Islet precursor cell (in vitro differentiated cells): Measurements from ENCODE around the gene NHSL2.

Source experiments
- DNase-seq: peaks from one replicate; pipeline ENCODE4 v3.0.0-alpha.2; 2018

NHSL2 gene

DNA sequence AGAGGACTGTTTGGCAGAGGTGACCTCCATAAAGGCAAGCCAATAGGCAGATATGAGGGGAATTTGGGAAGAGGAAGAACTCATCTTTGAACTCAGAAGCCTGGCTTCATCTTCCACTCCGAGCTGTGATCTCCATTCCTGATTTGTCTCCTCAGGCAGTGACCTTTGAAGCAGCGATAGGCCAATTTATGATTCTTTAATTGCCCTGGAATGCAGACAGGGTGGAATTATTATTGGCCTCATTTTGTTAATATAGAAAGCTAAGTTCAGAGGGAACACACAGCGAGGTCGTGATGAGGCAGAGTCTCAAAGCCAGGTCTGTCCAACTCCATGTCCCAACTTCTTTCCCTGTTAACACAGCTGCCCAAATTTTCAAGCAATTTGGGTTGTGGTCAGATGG lies 204.2 kb downstream of the NHSL2 start:
- no peak for DNase-seq

DNA sequence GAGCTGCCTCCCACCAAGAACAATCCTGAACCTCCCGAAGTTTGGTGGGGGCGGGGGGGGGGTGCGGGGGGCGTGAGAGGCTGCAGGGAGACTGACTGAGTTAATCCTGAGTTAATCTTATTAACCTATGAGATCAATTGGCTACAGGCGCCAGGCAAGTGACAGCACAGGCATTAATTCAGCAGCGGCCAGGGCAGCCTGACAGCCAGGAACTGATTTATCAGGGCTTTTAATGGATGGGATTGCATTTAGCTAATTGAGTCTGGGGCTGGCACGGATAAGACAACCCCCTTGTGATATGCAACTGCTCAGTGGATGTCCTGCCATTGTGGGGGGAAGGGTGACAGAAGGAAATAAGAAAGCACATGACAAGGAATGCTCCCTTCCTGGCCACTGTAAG lies 204.7 kb downstream of the NHSL2 start:
- no peak for DNase-seq

DNA sequence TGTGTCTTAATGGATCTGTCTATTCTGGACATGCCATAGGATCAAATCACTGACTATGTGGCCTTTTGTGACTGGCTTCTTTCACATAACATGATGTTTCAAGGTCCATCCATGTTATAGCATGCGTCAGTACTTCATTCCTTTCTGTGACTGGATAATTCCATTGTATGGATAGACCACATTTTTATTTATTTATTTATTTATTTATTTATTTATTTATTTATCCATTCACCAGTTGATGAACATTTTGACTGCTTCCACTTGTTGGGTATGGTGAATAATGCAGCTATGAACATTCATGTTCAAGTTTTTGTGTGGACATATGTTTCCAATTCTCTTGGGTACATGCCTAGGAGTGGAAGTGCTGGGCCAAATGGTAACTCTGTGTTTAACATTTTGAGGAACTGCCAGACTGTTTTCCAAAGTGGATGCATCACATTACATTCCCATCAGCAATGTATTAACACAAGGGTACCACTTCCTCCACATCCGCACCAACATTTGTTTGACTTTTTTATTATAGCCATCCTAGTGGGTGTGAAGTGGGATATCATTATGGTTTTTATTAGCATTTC lies 207.1 kb downstream of the NHSL2 start:
- DNase-seq, result no peak

DNA sequence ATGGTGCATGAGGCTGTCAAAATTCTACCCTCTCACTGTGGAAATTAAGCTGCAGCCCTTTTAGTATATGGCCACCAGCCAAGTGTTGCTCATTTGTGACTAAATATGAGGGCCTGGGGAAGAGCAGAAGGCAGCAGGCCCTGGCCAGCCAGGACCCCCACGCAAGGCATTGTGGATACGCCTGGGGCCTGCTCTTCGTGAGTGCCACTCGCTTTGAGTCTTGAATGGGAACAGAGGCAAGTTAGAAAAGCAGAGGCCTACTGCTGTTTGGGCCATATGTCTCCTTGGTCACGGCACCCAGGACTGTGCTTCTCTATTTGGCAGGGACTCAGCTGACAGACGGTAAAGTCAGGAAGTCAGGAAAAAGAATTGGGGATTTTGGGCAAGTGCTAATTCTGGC lies 210.2 kb downstream of the NHSL2 start:
- DNase-seq, result no peak

DNA sequence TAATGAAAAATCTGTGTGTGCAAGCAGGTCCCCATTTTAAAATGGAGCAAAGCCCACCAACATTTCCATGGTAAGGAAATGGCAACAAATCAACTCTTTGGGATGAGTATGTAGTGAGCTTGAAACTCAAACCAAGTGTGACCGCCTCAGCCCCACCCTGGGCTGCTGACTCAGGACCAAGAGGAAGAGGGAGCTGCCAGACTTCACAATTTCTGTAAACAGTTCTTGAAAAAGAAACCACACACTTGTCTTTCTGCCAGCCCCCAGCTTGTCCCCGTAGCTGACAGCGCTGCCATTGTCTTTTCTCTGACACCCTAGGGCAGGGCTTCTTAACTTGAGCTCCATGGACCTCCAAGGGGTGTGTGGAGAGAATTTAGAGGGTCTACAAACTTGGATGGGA lies 210.7 kb downstream of the NHSL2 start:
- no peak for DNase-seq

DNA sequence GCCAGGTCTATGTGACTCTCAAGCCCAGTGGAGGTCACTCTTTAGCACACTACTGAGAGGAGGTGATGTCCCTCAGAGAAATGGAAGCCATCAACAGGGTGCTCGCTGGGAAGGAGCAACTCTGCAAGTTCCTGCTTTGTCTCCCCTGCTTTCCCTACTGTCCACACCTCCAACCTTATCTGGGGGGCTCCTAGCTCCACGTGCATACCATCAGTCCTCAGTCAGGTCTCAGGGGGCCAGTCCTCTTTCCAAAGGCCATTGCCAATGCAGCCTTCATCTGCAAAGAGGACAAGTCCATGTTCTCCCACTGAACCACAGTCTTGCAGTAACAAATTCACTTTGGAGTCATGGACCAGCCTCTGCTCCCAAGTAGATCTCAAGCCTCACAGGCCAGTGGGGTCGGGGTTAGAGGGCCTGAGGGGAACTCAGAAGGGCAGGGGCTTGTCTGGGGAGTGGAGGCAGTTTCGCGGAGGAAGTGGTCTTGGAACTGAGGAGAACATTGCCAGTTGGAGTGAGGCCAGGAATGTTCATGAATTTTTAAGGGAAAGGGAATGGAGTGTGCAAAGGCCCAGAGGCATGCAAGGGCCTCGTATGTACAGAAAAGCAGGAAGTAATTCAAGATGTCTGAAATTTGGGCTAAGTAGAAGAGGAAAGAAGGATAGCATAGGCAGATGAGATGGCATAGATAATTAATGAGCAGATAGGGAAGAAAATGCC lies 212.1 kb downstream of the NHSL2 start:
- DNase-seq, result no peak

DNA sequence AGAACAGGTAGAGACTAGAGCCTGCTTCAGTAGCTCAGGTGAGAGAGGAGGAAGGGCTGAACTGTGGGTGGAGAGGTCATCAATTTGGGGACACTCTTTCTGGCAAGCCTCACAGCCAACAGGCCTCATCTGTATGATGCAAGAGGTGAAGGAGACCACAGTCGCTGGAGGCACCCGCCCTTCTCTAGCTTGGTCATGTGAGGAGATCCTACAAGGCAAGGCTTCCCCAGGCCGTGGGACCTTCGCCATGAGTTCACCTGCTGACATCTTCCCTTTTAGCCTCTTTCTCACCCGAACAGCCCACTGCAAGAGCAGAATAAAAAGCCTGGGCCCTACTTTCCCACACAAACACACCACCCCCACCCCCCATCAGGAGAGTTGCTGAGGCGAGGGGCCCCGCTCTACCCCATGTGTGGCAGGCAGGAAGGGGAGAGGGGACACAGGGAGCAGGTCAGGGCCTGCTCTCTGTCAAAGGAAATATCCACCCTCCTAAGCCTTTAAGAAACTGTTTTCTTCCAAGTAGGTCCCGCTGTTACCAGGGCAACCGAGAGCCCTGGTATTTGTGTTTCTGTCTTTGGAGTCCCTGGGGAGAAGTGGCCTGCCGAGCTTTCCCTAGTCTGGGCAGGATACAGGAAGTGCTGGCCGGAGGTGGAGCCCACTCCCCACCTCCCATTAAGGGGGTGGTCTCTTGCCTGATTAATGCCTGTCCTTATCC lies 213.0 kb downstream of the NHSL2 start:
- peak; percentile 88 for DNase-seq

DNA sequence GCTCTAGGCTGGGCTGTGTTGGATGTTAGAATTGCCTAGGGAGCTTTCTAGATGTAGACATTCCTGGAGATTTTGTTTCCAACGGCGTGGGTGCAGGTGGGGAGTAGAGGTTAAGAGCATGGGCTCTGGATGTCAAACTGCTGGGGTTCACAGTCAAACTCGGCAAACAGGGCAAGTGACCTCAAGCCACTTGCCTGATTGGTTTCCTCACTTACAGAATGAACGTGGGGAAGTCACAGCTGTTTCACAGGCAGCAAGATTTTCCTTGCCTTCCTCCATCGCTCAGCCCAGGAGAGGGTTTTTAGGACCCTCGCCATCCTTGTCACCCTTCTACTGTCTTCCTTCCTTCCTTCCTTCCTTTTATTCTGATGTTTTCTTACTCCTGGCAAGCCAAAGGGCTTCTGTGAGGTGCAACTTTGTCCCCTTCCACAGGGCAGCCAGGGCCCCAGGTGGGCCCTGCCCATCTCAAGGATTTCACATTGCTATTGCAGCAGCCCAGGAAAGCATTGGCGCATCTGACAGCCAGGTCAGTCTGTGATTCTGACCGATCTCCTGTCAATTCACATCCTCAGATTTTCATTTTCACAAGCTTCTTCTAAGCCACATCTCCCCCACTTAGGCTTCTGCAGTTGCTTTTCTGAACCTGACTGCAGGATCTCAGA lies 214.0 kb downstream of the NHSL2 start:
- no peak for DNase-seq

DNA sequence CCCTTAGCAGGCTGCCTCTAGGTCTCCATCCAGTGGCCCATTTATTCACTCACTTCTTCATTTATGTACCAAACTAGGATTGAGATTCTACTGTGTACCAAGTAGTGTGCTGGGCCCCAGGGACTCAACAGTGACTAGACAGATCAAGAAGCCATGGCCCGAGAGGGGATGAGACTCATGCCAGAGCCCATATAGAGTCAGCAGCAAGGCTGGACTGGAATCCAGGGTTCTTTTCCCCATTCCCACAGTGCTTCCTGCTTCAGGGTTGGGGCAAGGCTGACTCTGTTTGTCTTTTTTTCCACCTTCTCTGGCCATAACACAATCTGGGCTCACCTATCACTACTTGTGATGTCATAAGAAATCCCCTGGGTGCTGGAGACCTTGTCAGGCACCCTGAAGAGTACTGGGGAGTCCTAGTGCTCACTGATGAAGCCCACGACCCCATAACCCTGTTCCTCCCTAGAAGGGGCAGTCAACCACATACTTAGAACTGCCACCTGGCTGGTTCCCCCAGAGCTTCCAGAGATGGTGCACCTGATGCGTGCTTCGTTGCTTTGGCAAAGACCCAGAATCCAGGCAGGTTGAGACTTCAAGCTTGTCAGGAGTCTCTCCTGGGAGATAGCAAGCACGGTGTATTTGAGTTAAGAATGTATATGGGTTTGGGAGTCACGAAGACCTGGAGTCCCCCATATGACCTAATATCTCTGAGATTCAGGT lies 214.8 kb downstream of the NHSL2 start:
- DNase-seq, result peak; percentile 37

DNA sequence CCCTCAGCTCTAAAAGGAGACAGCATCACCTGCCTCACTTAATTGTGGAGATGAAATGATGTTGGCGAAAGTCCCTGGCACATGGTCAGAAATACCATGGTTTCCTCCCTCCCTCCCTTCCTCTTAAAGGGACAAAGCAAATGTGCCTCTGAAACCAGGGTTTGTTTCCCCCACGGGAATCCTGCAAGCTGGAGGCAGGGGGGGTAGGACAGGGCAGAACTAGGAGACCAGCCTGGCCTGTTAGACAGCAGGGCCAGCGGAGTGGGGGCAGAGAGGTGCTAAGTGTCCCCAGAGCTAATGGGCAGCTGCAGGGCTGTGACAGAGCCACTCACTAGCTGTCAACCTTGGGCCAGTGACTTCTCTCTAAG lies 215.4 kb downstream of the NHSL2 start:
- DNase-seq, result no peak

DNA sequence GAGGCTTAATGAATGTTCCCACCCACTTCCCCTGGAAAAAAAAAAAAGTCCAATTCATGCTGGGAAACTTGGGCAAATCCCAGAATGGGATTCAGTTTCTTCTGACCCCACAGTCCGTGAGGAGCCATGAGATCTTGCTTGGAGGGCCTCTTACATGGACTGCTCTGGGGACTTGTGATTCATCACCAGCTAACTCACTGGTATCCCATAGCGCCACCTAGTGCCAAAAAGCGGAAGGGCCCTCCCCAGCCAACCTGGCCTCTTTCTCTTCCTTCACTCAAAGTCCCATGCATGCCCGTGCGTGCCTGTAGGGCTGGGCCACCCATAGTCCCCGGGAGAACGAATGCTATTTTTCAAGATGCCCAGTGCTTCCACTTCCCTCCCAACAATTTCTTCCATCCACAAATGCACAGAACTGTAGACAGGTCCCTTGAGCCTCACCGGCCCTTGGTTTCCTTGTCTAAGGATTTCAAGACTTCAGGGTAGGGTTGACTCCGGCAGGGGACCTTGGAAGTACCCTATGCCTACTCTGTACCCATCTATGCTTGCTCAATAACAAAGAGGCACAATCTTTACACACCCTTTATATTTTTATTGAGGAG lies 216.0 kb downstream of the NHSL2 start:
- DNase-seq, result peak; percentile 90

DNA sequence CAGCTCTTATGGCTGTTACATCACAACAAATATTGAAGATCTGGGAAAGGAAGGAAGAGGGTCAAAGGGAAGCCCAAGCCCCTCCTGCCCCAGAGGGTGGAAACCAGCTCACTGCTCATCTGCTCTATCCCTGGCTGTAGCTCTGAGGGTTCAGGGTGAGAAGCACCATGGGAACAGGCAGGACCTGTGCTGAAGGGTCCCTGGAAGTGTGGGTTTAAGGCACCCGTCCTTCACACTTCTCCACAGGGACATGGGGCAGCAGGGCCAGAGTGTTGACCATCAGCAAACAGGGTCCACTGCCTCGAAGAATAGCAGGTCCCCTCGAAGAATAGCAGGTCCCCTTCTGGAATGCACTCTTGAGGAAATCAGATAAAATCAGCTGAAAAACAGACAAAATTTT lies 216.7 kb downstream of the NHSL2 start:
- DNase-seq, result no peak

DNA sequence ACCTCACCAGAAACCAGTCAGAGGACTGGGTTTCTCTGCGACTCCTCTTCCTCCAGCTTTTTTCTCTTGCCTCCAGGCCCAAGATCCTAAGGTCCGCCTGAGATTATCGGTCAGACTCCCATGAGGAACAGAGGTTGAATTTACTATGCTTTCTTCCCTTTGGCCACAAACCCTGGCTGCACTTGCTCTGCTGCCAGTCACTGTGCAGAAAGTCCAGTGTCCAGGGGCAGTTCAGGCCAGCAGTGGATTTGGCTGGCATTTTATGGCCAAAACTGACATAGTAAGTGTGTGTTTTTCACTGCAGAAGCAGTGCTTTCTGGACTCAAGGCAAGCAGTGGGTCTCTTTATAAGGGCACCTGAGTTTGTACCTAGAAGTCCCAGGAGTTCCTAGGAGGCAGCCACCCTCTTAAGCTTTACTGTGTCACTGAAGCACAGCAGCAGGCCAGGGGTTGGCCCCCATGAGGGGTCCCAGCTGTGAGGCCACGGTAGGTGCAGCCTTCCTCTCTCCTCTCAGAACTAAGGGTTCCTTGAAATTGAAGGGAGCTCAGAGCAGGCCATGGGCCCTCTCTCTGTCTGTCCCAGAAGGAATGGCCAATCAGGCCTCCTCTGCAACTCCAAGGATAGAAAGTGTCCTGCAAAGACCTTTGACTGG lies 217.7 kb downstream of the NHSL2 start:
- DNase-seq, result no peak

DNA sequence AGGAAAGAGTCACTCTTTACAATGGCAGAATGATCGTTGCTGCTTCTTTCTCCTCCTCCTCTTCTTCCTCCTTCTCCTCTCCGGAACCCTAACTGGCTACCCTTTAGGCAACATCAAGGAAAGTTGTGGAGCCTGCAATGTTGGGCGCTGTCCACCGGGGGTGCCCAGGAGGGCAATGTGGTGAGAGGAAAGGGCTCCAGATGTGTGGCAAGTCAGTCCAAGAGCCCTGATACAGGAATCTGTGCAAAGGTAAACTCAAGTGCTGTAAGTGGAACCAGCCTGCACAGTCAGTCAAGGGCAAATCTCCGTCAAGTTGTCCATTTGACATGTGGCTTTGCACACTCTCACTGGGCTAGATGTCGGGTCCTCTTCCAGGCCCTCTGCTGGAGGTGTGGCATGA lies 218.2 kb downstream of the NHSL2 start:
- DNase-seq, result peak; percentile 70

DNA sequence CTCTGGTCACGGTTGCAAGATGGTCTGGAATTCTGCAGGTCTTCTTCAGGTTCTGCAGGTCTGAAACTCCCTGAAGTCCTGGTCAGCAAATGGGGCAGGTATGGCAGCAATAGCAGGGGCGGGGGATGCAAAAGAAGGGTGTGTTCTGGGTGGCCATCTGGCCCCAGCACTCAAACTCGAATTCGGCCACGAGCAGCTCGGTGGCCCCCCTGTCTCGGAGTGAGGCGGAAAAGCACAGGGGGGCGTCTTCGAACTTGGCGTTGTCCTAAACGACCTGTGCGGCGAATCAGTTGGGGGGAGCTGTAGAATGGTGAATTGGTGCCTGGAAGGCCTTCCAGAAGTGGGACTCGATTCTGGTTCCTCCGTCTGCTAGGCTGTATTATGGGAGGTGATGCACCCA lies 219.0 kb downstream of the NHSL2 start:
- DNase-seq, result no peak

DNA sequence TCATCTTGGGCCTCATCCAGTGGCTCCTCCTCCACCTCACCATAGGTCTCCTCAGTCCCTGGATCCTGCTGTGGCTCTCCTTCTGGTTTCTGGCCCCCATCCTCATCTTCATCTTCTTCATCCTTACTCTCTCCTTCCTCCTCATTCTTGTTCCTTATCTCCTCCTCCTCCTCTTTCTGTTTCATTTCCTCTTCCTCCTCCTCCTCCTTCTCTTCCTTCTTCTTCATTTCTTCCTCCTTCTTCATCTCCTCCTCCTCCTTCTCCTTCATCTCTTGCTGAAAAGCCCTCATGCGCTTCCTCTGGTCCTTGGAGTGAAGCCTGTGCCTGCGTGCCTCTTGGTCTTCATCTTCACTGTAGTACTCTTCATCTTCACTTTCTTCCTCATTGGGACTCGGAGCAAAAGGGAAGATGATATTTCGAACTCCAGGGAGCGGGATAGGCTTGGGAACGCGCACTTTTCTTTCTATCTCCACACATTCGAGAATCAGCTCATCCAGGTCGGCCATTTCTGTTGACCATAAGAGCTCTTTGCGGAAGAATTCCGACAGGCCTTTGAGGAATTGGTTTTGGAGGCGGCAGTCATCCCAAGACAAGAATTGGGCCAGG lies 219.6 kb downstream of the NHSL2 start:
- no peak for DNase-seq

DNA sequence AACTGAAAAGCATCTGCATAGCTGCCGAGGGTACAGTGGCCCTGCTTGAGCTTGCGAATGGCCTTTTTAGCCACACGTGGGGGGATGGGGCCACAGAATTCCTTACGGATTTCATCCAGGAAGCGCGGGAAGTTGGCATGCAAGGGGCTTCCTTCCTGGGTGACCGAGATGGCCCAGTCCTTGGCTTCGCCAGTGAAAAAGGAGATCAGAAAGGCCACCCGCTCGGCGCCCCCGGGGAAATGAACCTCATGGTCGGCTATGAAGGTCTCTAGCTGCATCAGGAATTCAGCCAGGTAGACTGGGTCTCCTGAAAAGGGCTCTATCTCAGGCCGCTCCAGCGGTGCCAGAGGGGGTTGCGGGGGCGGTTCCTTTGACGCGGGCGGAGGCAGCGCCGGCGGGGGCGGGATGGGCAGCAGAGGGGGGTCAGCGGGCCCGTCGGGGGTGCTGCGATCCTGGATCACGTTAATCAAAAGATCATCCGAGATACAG lies 220.2 kb downstream of the NHSL2 start:
- DNase-seq, result no peak

DNA sequence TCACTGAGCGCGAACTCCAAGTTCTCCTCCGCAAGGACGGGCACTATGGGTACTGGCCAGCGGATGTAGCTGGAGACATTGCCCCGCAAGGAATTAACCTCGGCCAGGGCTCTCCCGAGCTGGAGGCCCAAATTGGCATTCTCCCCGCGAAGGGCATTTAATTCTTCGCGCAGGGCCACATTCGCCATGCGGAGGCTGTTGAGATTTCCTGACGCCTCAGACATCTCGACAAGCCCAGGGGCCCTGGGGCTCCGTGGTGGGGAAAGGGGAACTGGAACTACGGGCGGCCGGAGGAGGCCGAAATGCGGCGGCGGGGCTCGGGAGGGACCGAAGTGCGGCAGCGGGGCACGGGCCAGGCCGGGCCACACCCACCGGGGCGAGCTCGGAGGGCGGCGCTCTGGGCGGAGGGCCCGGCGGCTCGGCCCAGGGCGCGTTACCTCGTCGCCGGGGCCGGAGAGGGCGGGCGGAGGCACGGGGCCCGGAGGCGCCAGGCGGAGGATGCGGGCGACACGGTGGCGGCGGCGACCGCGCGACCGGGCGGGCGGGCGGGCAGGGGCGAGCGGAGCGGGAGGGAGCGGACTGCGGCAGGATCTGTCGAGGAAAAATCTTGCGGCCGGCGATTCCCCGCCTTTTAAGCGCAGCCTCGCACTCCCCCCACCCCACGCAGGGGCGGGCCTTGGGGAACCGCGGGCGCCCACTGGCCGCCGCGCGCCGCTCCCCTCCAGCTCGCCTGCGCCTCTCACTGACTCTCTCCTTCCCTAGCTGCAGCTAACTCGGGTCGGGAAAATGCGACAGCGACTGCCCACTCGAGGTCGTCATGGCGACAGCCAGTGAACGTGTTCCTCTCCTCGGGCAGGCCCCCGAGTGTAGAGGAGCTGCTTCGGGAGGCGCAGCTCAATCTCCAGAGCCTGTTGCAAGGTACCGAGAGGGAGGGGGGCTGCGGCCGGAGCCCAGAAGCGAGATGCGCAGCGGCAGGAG lies 221.0 kb downstream of the NHSL2 start, which contains the start of gene RTL5:
Gene RTL5, minus strand, starts transcription at position 599 of the 978 bp plus-strand sequence.
- DNase-seq, result peak; percentile 94

DNA sequence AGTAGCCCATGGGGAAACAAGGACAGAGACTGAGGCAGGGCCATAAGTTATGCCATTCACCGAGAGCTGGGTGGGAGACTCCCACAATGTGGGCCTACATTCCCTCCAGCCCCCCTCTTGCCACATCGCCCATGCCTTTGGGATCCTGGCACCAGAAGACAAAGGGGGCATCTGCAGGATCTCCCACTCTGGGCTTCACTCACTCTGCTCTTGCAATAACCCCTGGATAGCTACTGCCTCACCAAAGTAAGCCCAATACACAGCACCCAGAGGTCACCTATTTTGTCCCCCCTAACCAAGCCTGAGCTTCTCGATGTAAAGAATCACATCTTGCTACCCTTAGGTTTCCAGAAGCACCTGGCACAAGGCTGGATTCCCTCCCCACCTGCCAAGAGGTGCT lies 221.8 kb downstream of the NHSL2 start:
- DNase-seq, result no peak

DNA sequence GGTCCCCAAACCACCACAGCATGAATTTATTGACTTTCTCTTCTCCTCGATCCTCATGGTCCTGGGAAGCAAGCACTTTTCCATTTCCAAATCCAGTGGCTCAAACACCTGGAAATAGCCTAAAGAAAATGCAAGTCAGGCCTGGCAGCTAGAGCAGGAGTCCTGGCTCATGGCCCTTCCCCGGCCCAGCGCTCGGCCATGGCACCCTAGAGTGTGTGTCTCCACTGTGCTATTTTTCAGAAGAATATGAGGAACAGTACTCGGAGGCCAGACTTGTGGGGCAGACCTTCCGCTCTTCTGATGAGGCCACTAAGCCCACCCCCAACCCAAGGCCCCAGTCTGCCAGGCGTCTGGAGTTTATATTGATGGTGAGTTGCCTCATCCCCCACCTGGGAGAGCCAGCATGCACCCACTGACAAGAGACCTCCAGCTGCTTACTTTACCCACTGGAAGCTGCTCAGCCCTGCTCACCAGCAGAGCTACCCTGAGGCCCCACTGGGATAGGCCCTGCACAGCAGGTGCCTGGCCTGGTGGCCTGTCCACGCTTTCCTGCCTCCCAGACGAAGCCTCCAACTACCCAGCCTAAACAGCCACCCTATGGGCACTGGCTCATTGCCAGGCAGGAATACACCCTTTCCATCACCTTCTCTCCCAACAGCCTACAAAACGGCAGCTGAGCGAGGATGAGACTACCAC lies 223.4 kb downstream of the NHSL2 start:
- no peak for DNase-seq
